Left colon (tissue), 2 donors: ENCODE results near the gene NKAIN2. TPM values are rescaled to one million over a fixed set of nuclear protein-coding genes. Genes with fewer than 3 reads are reported as not detected.
"Not testable (repeated sequence)": the region's sequence is repeated elsewhere in the genome, so short reads cannot be mapped to it uniquely, and the experiment has no call there.

Experiments
- ATAC-seq: fragments of 200-7000 bp; cut with Tn5 transposase; one replicate; pipeline ENCODE4 v1.9.1; 2020; ENCODE audit warnings: mild to moderate bottlenecking, moderate library complexity
- DNase-seq, 2 donors: peaks; one replicate each; pipeline ENCODE4 v3.0.0-alpha.2; 2020
- intact Hi-C, 2 donors: fragments of 100-400 bp; cut with DNase I in 1 of 2; cut with micrococcal nuclease in 1 of 2; formaldehyde crosslinking; loops; one replicate each; pipeline versions ENCODE4 v1.11.2 to v1.14.0; 2022; cut with DNase I, micrococcal nuclease
- total RNA-seq, 2 donors: library from RNA; stranded (reverse); fragmentation: NEBNext Ultra II Directional; extraction: Animal tissue kit (Norgen Biotek cat#: 25700); gene quantifications; one replicate each; pipeline ENCODE4 v1.2.1, GENCODE V29; 2021
- donor health status: DM: no; HTN: no; CAD: no.
- donor health status: DM: yes; HTN: yes; CAD: no.

NKAIN2 gene
- total RNA-seq, 2 donors from 2014 or later, result 0.12 to 0.14 TPM

- intact Hi-C loops, result no loop called here
- no peak for DNase-seq
- no peak for ATAC-seq
These were observed 420.1 kb downstream of the NKAIN2 start for GRCh38 chr6:124223611-124224345.

- intact Hi-C loops, result no loop called here
- DNase-seq (no peak), ATAC-seq (no peak)
These were observed 422.7 kb downstream of the NKAIN2 start for GRCh38 chr6:124226396-124226795.

GRCh38 chr6:124233221-124233620 is 429.6 kb downstream of the NKAIN2 start:
- ATAC-seq, result no peak
- intact Hi-C loops, result no loop called here
- DNase-seq, result no peak

- DNase-seq, result no peak
- no peak for ATAC-seq
- intact Hi-C loops, result no loop called here
These were observed 431.1 kb downstream of the NKAIN2 start for GRCh38 chr6:124234801-124235200.

GRCh38 chr6:124237911-124238310 is 434.2 kb downstream of the NKAIN2 start:
- DNase-seq, result no peak
- intact Hi-C loops, result no loop called here
- ATAC-seq, result no peak

- intact Hi-C loops, DNase-seq, ATAC-seq: not testable (repeated sequence)
These were observed 434.7 kb downstream of the NKAIN2 start for GRCh38 chr6:124238408-124238807.

- DNase-seq (no peak), ATAC-seq (no peak)
- intact Hi-C loops, result no loop called here
These were observed 451.4 kb downstream of the NKAIN2 start for GRCh38 chr6:124254941-124255685.

GRCh38 chr6:124260337-124260736 is 456.7 kb downstream of the NKAIN2 start:
- intact Hi-C loops, result no loop called here
- ATAC-seq, result no peak

GRCh38 chr6:124269733-124270132 is 466.1 kb downstream of the NKAIN2 start:
- no peak for ATAC-seq
- intact Hi-C loops, result no loop called here
- DNase-seq, result no peak

More at GRCh38 chr6:124260337-124260736, 456.7 kb downstream of the NKAIN2 start:
- DNase-seq, result no peak

- ATAC-seq (no peak), DNase-seq (no peak)
- intact Hi-C loops, result no loop called here
These were observed 470.0 kb downstream of the NKAIN2 start for GRCh38 chr6:124273701-124274100.

- DNase-seq (no peak), ATAC-seq (no peak)
- intact Hi-C loops, result no loop called here
These were observed 478.9 kb downstream of the NKAIN2 start for GRCh38 chr6:124282541-124282940.

GRCh38 chr6:124283486-124283885 is 479.8 kb downstream of the NKAIN2 start:
- intact Hi-C loops, result no loop called here
- no peak for ATAC-seq
- no peak for DNase-seq

- intact Hi-C loops, result no loop called here
- DNase-seq (no peak), ATAC-seq (no peak)
These were observed 481.5 kb downstream of the NKAIN2 start for GRCh38 chr6:124285146-124285545.

GRCh38 chr6:124294574-124295200 is 491.0 kb downstream of the NKAIN2 start:
- no peak for ATAC-seq

GRCh38 chr6:124297507-124297906 is 493.8 kb downstream of the NKAIN2 start:
- ATAC-seq (no peak), DNase-seq (no peak)
- intact Hi-C loops, result no loop called here

More at GRCh38 chr6:124294574-124295200, 491.0 kb downstream of the NKAIN2 start:
- no peak for DNase-seq
- intact Hi-C loops, result no loop called here

- no peak for ATAC-seq
- no peak for DNase-seq
- intact Hi-C loops, result no loop called here
These were observed 495.1 kb downstream of the NKAIN2 start for GRCh38 chr6:124298730-124299129.

- DNase-seq, intact Hi-C loops, ATAC-seq: not testable (repeated sequence)
These were observed 497.2 kb downstream of the NKAIN2 start for GRCh38 chr6:124300907-124301306.

GRCh38 chr6:124303971-124304370 is 500.3 kb downstream of the NKAIN2 start:
- ATAC-seq (no peak), DNase-seq (no peak)
- intact Hi-C loops, result no loop called here

GRCh38 chr6:124310139-124310538 is 506.5 kb downstream of the NKAIN2 start:
- intact Hi-C loops, result no loop called here
- ATAC-seq (no peak), DNase-seq (no peak)

GRCh38 chr6:124319410-124319809 is 515.7 kb downstream of the NKAIN2 start:
- intact Hi-C loops, result no loop called here
- ATAC-seq (no peak), DNase-seq (no peak)
